HFF-Myc (cell line): Measurements from ENCODE around the gene PAK6.
A peak's percentile ranks its signal among the peaks of the same experiment; 100 is the strongest.

ENCODE experiments used
- DNase-seq: peaks from one replicate; pipeline ENCODE4 v3.0.0-alpha.2; 2011; ENCODE audit warnings: low read depth; ENCODE audit errors: extremely low read depth
- H3K4me3 ChIP-seq: replicated peaks from 2 replicates; pipeline ENCODE4 v1.5.1; 2011; ENCODE audit warnings: low read depth, mild to moderate bottlenecking, control low read depth, low read length
- TF ChIP-seq, protein P1 (sequence below): IDR thresholded peaks from 2 replicates; pipeline ENCODE4 v1.5.1; 2012; ENCODE audit warnings: mild to moderate bottlenecking, low read depth, low read length, control low read depth; ENCODE audit errors: missing control alignments

The PAK6 gene

DNA sequence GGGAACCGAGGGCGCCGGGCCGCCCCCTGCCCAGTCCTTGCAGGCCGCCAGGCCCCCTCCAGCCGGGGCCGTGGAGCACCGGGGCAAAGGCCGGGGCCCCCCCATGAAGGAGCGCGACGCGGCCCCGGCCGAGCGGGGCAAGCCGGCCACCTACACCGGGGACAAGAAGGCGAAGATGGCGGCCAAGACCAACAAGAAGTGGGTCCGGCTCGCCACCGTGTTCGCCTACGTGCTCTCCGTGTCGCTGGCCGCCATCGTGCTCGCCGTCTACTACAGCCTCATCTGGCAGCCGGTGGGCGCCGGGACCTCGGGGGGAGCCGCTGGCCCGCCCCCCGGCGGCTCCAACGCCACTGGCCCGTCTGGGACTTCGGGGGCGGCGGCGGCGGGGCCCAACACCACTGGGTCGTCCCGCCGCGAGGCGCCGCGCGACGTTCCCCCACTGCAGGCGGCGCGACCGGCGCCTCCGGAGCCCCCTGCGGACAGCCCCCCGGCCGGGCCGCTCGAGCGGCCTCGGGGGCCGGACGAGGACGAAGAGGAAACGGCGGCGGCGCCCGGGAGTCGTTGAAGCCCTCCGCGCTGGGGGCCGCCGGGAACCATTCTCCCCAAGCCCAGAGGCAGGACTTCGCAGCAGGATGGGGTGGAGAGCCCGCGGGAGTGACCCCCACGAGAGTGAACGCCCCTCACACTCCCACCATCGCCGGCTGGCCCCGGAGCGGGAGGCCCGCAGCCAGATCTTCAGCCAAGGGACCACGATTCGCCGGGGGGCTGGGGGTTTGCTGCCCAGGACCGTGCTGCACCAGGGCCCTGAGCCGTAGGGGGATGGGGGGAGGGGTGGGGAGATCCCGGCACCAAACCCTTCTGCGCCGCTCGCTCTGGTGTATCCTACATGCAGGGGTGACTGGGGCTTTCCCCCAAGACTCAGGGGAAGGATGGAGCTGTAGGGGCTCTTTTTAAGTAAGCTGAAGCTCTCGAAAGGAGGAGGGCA lies 85.4 kb downstream of the PAK6 start:
- peak overlapping the region; percentile 49 for H3K4me3 ChIP-seq
- no peak for DNase-seq
- TF ChIP-seq, protein P1, sequence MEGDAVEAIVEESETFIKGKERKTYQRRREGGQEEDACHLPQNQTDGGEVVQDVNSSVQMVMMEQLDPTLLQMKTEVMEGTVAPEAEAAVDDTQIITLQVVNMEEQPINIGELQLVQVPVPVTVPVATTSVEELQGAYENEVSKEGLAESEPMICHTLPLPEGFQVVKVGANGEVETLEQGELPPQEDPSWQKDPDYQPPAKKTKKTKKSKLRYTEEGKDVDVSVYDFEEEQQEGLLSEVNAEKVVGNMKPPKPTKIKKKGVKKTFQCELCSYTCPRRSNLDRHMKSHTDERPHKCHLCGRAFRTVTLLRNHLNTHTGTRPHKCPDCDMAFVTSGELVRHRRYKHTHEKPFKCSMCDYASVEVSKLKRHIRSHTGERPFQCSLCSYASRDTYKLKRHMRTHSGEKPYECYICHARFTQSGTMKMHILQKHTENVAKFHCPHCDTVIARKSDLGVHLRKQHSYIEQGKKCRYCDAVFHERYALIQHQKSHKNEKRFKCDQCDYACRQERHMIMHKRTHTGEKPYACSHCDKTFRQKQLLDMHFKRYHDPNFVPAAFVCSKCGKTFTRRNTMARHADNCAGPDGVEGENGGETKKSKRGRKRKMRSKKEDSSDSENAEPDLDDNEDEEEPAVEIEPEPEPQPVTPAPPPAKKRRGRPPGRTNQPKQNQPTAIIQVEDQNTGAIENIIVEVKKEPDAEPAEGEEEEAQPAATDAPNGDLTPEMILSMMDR, result no peak

DNA sequence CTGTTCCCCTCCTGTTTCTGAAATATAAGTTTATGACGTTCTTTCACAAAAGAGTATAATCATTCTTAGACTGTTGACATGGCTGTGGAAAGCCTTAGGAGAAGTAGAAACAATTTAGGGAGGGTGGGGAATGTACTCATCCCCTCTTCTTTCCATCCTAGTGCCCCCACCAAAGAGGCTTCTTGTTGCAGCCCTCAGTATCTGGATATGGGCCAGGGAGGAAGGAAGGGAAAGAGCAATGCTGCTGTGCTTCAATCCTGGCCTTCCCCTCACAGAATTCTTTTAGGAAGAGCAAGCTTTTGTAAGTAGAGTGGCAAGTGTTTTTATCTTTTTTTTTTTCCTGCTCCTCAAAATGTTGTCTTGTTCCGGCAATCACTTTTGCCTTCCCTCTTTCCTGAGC lies 86.3 kb downstream of the PAK6 start:
- no peak for DNase-seq
- TF ChIP-seq, protein P1, result no peak
- H3K4me3 ChIP-seq, result peak overlapping the region; percentile 49

DNA sequence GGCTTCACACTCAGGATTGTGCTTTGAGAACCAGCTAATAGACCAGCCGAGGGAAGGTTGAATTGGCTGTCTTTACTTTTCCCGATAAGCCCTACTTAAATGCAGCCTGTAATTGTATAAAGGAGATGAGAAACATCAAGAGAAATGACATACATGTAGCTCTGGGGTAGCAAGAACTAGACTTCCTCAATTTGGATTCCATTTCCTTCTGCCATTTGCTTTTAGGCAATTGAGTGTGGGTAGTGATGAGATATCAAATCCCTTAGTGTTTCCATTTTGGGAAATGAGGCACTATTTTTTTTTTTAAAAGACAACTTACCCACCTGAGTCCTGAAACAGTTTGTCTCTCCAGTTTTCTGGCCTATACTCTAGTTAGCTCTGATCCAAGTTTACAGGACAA lies 86.8 kb downstream of the PAK6 start:
- TF ChIP-seq, protein P1, result no peak
- no peak for DNase-seq
- H3K4me3 ChIP-seq, result no peak overlapping the region
